ENCODE data around the gene ZSCAN5A.
"Not testable (repeated sequence)": the region's sequence is repeated elsewhere in the genome, so short reads cannot be mapped to it uniquely, and the experiment has no call there.

The ZSCAN5A gene

GRCh38 chr19:56314381-56315076 lies at the start of gene ZSCAN5A:
Gene ZSCAN5A (minus strand): TSS chr19:56314839. CDS start chr19:56225046, 89,793 bp downstream.
- peak; percentile 92 to 96 for DNase-seq (ENCODE audit: low read depth in 2 of 2)

- DNase-seq (ENCODE audit: low read depth in 2 of 2), result no peak
These were observed 46.2 kb upstream of the ZSCAN5A start for GRCh38 chr19:56360841-56361240.

- no peak for DNase-seq (ENCODE audit: low read depth in 2 of 2)
These were observed 42.3 kb upstream of the ZSCAN5A start for GRCh38 chr19:56356944-56357343.

- no peak for DNase-seq (ENCODE audit: low read depth in 2 of 2)
These were observed 40.9 kb upstream of the ZSCAN5A start for GRCh38 chr19:56355517-56355916.

GRCh38 chr19:56351208-56351607 lies 36.6 kb upstream of the ZSCAN5A start:
- no peak for DNase-seq (ENCODE audit: low read depth in 2 of 2)

GRCh38 chr19:56350416-56351045 lies 35.9 kb upstream of the ZSCAN5A start:
- DNase-seq (ENCODE audit: low read depth in 2 of 2), result peak; percentile 26 to 36

GRCh38 chr19:56348289-56348877 lies 33.7 kb upstream of the ZSCAN5A start:
- no peak for DNase-seq (ENCODE audit: low read depth in 2 of 2)

GRCh38 chr19:56347163-56347778 lies 32.6 kb upstream of the ZSCAN5A start:
- no peak for DNase-seq (ENCODE audit: low read depth in 2 of 2)

GRCh38 chr19:56341948-56342347 lies 27.3 kb upstream of the ZSCAN5A start:
- no peak for DNase-seq (ENCODE audit: low read depth in 2 of 2)

- not testable (repeated sequence) for DNase-seq (ENCODE audit: low read depth in 2 of 2)
These were observed 24.4 kb upstream of the ZSCAN5A start for GRCh38 chr19:56339031-56339430.

GRCh38 chr19:56337077-56337476 lies 22.4 kb upstream of the ZSCAN5A start:
- DNase-seq (ENCODE audit: low read depth in 2 of 2), result not testable (repeated sequence)

- not testable (repeated sequence) for DNase-seq (ENCODE audit: low read depth in 2 of 2)
These were observed 20.7 kb upstream of the ZSCAN5A start for GRCh38 chr19:56335371-56335770.

- peak; percentile 7 to 18 for DNase-seq (ENCODE audit: low read depth in 2 of 2)
These were observed 18.9 kb upstream of the ZSCAN5A start for GRCh38 chr19:56333506-56333905.

- DNase-seq (ENCODE audit: low read depth in 2 of 2), result no peak
These were observed 18.1 kb upstream of the ZSCAN5A start for GRCh38 chr19:56332695-56333094.

- DNase-seq (ENCODE audit: low read depth in 2 of 2), result no peak
These were observed 9.8 kb upstream of the ZSCAN5A start for GRCh38 chr19:56324436-56324835.

GRCh38 chr19:56321989-56322440 lies 7.4 kb upstream of the ZSCAN5A start:
- no peak for DNase-seq (ENCODE audit: low read depth in 2 of 2)

- DNase-seq (ENCODE audit: low read depth in 2 of 2), result no peak
These were observed 6.8 kb upstream of the ZSCAN5A start for GRCh38 chr19:56321254-56321988.

- DNase-seq (ENCODE audit: low read depth in 2 of 2), result no peak
These were observed 5.4 kb upstream of the ZSCAN5A start for GRCh38 chr19:56319991-56320390.

- DNase-seq (ENCODE audit: low read depth in 2 of 2), result no peak
These were observed 3.1 kb upstream of the ZSCAN5A start for GRCh38 chr19:56317749-56318148.

- no peak for DNase-seq (ENCODE audit: low read depth in 2 of 2)
These were observed 2.1 kb upstream of the ZSCAN5A start for GRCh38 chr19:56316728-56317127.

- peak; percentile 78 to 86 for DNase-seq (ENCODE audit: low read depth in 2 of 2)
These were observed 614 bp upstream of the ZSCAN5A start for GRCh38 chr19:56315077-56315828.

Data from activated CD4-positive, alpha-beta T cell treated with anti-CD3 and anti-CD28 coated beads for 24 hours (primary cell).